NCI-H510A treated with DMSO at 0.1 percent for 48 hours (cell line): ENCODE data around the gene ASXL3.
A peak's percentile ranks its signal among the peaks of the same experiment; 100 is the strongest.

ENCODE experiments used
- DNase-seq: peaks from one replicate; lab custom pipeline; 2025; lab: John Stamatoyannopoulos, UW

Gene ASXL3

DNA sequence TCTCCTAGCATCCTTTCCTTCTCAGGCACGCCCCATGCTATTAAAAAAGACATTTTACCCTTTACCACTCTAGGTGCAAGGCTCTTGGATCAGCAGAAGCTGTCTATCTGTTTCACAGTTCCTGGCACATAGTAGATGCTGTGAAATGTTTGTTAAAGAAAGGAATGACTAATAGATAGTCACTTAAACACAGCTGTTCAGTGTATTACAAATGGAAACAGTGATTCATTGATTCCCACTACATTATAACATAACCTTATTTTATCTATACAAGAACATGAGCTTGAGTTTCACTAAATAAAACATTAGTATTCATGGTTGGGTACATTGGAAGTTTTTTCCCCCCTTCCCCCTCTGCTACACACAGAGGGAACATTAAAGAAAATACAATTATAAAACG lies 142.1 kb downstream of the ASXL3 start:
- no peak for DNase-seq

DNA sequence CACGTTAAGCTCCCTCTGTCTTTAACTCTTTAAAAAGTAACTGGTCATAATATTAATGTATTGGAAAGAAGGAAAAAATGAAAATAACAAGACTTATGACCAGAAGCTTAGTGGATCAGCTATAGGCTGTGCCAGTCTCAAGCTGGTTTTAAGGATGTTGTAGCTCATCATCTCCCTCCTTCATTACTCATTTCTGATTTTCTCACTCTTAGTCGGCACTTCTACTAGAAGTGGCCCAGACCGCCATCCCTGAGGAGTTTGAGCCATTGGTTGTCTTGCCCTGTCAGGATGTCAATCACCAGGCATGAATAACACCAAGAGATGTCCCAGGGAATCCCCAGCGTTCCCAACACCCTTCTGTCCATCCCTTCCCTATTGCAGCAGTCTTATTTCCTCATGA lies 151.5 kb downstream of the ASXL3 start:
- no peak for DNase-seq

DNA sequence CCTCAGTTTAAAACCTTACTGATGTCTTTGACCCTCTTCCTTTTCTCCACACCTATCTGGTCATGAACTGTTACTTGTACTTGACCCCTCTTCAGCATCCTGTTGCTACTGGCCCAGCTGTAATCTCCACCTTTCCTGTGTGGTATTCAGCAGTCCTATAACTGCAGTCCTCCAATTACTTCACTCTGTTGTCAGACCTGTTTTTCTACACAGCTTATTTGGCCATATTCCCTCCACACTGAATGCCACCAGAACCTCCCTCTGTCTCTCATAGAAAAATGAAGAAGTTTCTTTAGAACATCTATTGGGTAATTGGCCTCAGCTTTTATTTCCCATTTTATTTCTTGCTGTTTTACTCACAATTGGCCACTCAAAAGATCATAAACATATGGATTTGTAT lies 155.4 kb downstream of the ASXL3 start:
- DNase-seq: peak; percentile 77

DNA sequence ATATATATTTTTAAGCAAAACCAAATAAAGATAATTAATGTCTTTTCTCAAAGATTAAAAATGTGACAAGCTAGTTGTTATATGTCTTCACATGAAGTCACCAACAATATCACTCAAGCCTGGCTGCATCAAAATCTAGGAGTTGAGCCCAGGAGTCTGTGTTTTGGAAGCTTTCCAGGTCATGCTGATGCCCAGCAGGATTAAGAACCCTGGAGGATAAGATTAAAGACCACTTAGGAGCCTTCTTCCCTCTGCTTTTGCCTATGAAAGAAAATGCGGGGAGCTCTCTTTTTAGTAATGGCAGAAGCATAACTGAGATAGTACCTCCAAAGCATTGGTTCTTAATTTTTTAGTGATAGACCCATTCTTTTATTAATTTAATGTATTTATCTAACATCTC lies 157.4 kb downstream of the ASXL3 start:
- no peak for DNase-seq

DNA sequence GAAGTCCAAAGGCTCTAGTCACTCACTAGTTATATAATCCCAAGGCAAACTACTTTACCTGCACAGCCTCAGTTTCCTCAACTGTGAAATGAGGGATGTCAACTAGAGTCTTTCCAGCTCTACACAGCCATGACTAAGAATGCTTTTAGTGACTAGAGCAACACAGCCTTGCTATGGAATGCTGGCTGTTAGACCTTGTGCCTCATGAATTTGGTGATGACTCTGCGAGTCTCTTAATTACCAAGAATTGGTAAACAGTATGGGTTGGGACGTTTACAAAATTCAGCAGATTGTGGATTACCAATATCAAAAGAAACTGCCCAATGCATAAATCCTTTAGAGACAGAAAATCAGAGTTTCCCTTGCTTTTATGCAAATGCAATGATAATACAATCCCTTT lies 163.7 kb downstream of the ASXL3 start:
- no peak for DNase-seq

DNA sequence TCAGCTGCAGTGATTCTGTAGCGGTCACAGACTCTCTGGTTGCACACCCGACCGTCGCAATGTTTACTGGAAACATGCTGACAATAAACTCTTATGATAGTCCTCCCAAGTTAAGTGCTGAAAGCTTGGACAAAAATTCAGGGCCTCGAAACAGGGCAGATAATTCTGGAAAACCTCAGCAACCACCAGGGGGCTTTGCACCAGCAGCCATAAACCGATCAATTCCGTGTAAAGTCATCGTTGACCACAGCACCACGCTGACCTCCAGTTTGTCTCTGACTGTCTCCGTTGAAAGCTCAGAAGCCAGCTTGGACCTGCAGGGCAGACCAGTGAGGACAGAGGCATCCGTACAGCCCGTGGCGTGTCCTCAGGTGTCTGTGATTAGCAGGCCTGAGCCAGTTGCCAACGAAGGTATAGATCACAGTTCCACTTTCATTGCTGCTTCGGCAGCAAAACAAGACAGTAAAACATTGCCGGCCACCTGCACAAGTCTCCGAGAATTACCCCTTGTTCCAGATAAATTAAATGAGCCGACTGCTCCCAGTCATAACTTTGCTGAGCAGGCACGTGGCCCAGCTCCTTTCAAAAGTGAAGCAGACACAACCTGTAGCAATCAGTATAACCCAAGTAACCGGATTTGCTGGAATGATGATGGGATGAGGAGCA lies 166.1 kb downstream of the ASXL3 start:
- DNase-seq: peak; percentile 85

DNA sequence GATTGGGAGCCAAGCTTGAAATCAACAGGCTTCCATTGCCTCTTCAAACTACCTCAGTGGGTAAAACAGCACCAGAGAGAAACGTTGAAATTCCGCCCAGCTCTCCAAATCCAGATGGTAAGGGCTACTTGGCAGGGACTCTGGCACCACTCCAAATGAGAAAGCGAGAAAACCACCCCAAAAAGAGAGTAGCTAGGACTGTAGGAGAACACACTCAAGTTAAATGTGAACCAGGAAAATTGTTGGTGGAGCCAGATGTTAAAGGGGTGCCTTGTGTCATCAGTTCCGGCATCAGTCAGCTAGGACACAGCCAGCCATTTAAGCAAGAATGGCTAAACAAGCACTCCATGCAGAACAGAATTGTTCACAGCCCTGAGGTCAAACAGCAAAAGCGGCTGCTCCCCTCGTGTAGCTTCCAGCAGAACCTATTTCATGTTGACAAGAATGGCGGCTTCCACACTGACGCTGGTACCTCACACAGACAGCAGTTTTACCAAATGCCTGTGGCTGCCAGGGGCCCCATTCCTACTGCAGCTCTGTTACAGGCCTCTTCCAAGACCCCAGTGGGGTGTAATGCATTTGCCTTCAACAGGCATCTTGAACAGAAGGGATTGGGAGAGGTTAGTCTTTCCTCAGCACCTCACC lies 167.3 kb downstream of the ASXL3 start:
- no peak for DNase-seq

DNA sequence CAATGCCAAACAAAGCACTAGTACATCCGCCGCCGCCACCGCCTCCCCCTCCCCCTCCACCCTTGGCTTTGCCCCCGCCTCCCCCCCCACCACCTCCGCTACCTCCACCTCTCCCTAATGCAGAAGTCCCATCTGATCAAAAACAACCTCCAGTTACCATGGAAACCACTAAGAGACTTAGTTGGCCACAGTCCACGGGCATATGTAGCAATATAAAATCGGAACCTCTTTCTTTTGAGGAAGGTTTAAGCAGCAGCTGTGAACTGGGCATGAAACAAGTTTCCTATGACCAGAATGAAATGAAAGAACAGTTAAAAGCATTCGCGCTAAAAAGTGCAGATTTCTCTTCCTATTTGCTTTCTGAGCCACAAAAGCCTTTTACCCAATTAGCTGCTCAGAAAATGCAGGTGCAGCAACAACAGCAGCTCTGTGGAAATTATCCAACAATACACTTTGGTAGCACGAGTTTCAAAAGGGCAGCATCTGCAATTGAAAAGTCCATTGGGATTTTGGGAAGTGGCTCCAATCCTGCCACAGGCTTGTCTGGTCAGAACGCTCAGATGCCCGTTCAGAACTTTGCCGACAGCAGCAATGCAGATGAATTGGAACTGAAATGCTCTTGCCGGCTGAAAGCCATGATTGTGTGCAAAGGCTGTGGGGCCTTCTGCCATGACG lies 168.0 kb downstream of the ASXL3 start:
- DNase-seq: peak; percentile 57

DNA sequence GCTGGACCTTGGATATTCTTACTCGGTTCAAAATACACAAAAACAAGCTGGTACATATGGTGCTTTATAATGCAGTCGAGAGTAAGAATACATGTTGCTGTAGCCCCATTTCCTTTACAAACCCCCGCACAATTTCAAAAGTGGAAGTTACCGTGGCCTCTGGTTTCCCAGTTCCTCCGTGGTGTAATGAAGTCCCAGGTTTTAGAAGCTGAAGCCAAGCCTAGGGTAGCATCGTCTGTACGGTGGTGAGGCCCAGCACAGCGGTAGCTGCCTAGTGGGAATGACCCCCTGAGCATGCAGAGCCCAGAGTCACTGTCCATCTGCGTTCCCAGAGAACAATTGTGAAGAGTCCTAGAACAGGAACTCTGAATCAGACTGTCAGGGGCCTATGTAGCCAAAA lies 171.8 kb downstream of the ASXL3 start:
- no peak for DNase-seq

DNA sequence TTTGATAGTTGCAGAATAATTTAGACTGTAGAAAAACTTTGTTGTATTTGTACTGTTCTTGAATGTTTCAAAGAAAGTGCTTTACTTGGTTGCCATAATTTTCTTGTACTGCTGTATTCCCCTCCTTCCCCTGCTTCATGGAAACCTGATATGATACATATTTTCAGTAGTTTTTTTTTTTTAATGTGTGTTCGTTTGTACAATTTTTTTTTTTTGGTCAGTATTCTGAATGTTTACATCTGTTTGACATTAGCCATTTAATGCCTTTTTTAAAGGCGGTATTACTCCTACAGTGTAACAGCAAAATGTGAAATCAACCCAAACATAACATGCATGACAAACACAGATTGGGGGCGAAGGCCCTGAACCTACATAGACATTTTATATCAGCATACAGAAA lies 172.3 kb downstream of the ASXL3 start:
- no peak for DNase-seq

DNA sequence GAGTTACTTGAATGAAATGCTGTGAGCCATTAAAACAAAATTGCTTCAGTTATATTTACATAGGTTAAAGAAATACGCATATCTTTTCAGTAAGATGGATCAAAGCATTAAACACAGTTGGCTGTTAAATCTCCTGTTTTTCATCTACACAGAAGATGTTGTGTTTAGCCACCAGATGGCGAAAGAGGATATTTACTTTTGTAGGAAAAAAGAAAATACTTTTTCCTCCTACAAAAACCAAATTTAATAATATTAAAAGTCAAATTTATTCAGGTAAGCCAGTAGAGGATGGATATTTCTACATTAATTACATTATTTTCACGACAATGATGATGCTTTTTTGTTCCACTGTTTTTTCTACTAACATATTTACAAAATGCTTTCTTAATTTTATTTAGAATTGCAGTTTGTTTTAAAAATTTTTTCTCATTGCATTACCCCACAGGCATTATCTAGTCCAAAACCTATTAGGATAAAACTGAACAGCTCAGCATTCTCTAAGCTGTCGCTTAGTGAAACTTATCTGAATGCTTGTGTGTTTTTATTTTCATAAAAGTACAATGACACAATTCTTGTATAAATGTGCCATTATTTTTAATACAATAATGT lies 173.7 kb downstream of the ASXL3 start:
- peak; percentile 91 for DNase-seq

DNA sequence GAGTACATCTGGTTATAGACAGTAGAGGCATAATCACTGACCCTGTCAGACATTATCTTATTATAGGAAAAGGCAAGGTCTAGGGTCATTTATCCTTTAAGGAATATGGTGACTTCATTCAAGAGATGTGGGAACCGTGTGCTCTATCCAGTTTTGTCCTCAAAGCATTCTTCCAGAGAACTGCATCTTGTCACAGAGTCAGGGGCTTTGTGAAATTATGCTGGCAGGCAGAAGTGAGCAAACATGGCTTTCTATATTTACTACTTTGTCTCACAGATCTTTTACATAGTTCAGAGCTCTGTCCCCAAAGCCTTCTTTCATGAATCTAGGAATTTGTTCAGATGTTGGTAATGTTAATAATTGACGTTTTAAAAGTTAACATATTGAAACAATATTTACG lies 177.4 kb downstream of the ASXL3 start:
- no peak for DNase-seq

DNA sequence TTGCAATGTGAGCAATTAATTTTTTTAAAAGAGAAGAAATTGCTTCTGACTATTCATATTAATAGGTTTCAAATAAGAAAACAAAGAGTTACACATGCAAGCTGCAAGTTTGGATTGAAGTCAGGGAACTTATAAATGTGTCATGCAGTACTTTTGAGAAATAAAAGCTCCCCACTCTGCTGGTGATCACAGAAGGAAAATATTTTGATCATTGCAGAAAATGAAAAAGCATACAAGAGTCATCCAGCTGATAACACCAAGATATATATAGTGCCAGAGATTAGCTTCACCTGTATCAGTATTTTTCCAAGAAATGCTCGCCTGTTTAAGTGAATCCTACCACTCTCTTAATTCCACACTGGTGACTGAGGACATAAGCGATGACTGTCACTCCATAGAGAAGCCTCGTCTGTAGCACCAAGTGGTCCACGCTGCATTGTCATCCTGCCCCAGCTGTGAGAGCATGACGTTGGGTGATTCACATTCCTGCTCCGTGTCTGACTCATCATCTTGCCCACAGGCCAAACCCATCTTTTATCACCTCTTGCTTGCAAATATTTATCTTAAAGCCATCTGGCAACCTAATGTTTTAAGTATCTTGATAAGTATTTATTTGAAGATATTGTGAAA lies 178.0 kb downstream of the ASXL3 start:
- DNase-seq: peak; percentile 95

DNA sequence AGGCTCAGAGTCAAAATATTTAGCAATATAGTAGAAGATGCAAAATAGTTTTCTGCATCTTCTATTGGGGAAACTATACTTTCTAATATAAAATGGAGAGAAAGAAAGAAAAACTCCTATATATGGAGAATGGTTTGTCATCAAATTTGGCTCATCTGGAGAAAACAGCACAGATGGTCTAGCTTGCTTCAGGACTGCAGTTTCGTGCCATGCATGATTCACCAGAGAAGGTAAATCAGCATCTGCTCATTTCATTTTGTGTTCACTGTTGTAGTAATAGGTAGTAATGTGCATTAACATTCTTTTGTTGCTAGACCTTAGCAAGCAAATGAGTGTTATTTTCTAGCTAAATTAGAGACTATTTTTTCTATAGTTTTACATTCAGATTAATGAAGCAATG lies 179.0 kb downstream of the ASXL3 start:
- no peak for DNase-seq

DNA sequence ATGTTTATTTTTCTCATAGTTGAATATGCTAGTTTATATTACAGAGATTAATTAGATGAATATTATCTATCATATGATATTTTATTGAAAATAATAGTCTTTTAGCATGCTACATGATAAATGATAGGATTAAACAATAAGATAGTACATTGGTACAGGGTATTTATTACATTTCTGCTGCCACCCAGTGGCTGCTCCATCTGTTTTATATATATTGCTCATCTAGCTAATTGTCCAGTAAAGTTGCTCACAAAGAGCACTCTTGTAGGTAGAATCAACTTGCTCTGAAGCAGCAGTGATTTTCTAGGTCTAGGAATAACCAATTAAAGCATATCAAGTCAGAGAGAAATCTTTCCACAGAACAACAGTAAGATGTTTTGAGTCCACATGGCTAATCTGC lies 183.3 kb downstream of the ASXL3 start:
- peak; percentile 86 for DNase-seq

DNA sequence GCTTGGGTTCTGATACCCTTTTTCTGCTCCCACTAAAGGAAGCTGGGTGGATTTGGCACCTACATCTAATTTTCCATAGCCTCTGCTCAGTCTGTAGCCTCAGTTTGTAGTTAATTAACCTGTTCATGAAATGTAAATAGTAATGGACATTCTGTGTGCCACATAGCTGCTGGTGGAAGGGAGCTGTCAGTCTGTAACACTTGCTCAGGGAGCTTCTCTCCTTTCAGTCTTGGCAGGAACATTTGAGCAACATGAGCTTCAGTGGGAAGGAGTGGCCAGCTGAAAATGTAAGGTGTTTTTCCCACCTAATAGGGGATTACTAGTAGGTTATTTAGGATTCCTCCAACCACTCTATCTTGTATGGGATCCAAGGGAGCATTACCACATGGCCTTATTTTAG lies 203.4 kb downstream of the ASXL3 start:
- DNase-seq: peak; percentile 69
